H1 (cell line): ENCODE results near the gene TRIM32. TPM values are rescaled to one million over a fixed set of nuclear protein-coding genes. Genes with fewer than 3 reads are reported as not detected.

ENCODE experiments used
- CEBPB ChIP-seq: IDR thresholded peaks from 2 replicates; pipeline ENCODE4 v1.6.1; 2012; ENCODE audit warnings: low read depth, low read length
- GABPA ChIP-seq: IDR thresholded peaks from 2 replicates; pipeline ENCODE4 v1.6.1; 2011; ENCODE audit warnings: mild to moderate bottlenecking, low read length, moderate library complexity, borderline replicate concordance; ENCODE audit not compliant: insufficient read depth
- HDAC6 ChIP-seq: IDR thresholded peaks from one replicate; pipeline ENCODE4 v1.7.1; 2012; ENCODE audit warnings: low read depth, mild to moderate bottlenecking, inconsistent platforms, low read length, moderate library complexity
- KDM1A ChIP-seq: fragments of 200-600, 300-600 bp; sonication (generic); IDR thresholded peaks from 2 replicates; pipeline ENCODE4 v1.7.1; 2016; ENCODE audit warnings: mild to moderate bottlenecking, low read length, borderline replicate concordance
- SIRT6 ChIP-seq: IDR thresholded peaks from one replicate; pipeline ENCODE4 v1.7.1; 2012; ENCODE audit warnings: low read length, inconsistent platforms
- SIX5 ChIP-seq: IDR thresholded peaks from 2 replicates; pipeline ENCODE4 v1.6.1; 2011; ENCODE audit warnings: mild to moderate bottlenecking, low read depth, low read length
- polyA plus RNA-seq, 7 experiments: library from polyadenylated mRNA; depleted of rRNA in 3 of 7; stranded (reverse) in 5 of 7; unstranded in 2 of 7; fragments of >200 nt in 5 of 7; fragments of 200-250 nt in 2 of 7; gene quantifications; 1 replicate in 5 of 7; 2 replicates in 1 of 7; 4 replicates in 1 of 7; pipeline versions ENCODE4 v1.2.1 to v1.2.3, GENCODE V29; 2011 to 2013; ENCODE audit warnings: missing spikeins in 2 of 7, mixed read lengths in 2 of 7
- total RNA-seq: library from RNA; stranded (reverse); fragmentation: NEBNext Ultra II Directional; extraction: Animal tissue kit (Norgen Biotek cat#: 25700); gene quantifications from 2 replicates; pipeline ENCODE4 v1.2.1, GENCODE V29; 2021

TRIM32 gene
- total and polyA plus RNA-seq, 2 of the 8 experiments (the other 6 are each of a cell fraction or from before 2014, with no cell fraction given), result 10.5 to 17.3 TPM

DNA sequence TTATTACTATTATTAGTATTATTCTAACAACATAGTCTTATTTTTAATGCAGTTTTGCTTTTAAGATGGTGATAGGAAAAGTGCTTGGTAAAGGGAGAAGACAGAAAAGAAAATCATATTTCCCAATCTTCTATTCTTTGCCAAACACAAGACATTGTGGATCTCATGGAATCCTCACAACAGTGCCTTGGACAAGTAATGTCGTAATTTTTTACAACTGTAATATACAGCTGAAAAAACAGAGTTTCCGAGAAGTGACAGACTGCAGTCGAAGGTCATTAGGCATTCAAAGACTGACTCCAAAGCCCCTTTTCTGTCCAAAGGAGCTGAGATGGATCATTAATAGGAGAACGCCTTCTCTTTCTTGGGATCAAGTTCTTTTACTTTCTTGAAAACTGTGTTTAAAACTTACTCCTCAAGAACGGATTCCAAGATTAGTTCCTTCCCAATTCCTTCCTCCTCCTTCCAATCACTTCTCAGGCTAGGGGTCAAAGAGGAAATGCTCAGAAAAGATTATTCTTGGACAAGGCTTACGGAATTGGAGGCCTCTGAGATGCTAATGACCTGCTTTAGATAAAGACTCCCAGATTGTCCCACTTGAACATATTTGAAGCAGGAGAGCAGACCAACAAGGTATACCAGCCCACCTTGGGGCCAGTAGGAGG is 24.3 kb upstream of the TRIM32 start (continued):
- TF ChIP-seq GABPA, result no peak
- TF ChIP-seq CEBPB, result no peak
- TF ChIP-seq KDM1A, result no peak
- no peak for TF ChIP-seq SIRT6
- TF ChIP-seq SIX5, result no peak
- no peak for TF ChIP-seq HDAC6
